Progenitor cell of endocrine pancreas (in vitro differentiated cells): ENCODE results near the gene RECK. TPM values are rescaled to one million over a fixed set of nuclear protein-coding genes. Genes with fewer than 3 reads are reported as not detected.
"Not testable (repeated sequence)": the region's sequence is repeated elsewhere in the genome, so short reads cannot be mapped to it uniquely, and the experiment has no call there.

Experiments used
- DNase-seq: peaks from one replicate; pipeline ENCODE4 v3.0.0; 2021; ENCODE audit warnings: low spot score; ENCODE audit not compliant: unreplicated experiment
- H3K27ac Mint-ChIP-seq: 2 replicates; pipeline ENCODE4 v1.8.0; 2021; ENCODE audit warnings: mild to moderate bottlenecking, moderate library complexity, mixed read lengths
- H3K27me3 Mint-ChIP-seq: 2 replicates; pipeline ENCODE4 v1.8.0; 2021; ENCODE audit warnings: mixed read lengths
- H3K36me3 Mint-ChIP-seq: 2 replicates; pipeline ENCODE4 v1.8.0; 2022; ENCODE audit warnings: mixed read lengths; ENCODE audit not compliant: insufficient read depth
- H3K4me1 Mint-ChIP-seq: 2 replicates; pipeline ENCODE4 v1.8.0; 2021; ENCODE audit warnings: low read depth, mixed read lengths
- H3K4me3 Mint-ChIP-seq: 2 replicates; pipeline ENCODE4 v1.8.0; 2021; ENCODE audit warnings: low read depth, mild to moderate bottlenecking, moderate library complexity, mixed read lengths
- H3K9me3 Mint-ChIP-seq: 2 replicates; pipeline ENCODE4 v1.8.0; 2021; ENCODE audit warnings: low read depth, mixed read lengths
- total RNA-seq: library from RNA; stranded (reverse); gene quantifications from 2 replicates; pipeline ENCODE4 v1.2.1, GENCODE V29; 2021
- TF ChIP-seq, protein P1 (sequence below): fragments of 200-600 bp; sonication (generic); IDR thresholded peaks from one replicate; pipeline ENCODE4 v1.5.0; 2021; ENCODE audit warnings: antibody characterized with exemption, mild to moderate bottlenecking; ENCODE audit not compliant: unreplicated experiment

RECK gene
- total RNA-seq, 1 donor from 2014 or later = 7.1 TPM

- H3K4me1 Mint-ChIP-seq = peaks cover 3% of the 10 kb centered on the region
- no peaks in the 10 kb centered on the region for H3K36me3 Mint-ChIP-seq
- DNase-seq = no peak
- no peak overlapping the region for H3K4me3 Mint-ChIP-seq
- H3K27me3 Mint-ChIP-seq = peaks cover 34% of the 10 kb centered on the region
- H3K9me3 Mint-ChIP-seq = peaks cover 3% of the 10 kb centered on the region
- H3K27ac Mint-ChIP-seq = no peak overlapping the region
- TF ChIP-seq, protein P1, sequence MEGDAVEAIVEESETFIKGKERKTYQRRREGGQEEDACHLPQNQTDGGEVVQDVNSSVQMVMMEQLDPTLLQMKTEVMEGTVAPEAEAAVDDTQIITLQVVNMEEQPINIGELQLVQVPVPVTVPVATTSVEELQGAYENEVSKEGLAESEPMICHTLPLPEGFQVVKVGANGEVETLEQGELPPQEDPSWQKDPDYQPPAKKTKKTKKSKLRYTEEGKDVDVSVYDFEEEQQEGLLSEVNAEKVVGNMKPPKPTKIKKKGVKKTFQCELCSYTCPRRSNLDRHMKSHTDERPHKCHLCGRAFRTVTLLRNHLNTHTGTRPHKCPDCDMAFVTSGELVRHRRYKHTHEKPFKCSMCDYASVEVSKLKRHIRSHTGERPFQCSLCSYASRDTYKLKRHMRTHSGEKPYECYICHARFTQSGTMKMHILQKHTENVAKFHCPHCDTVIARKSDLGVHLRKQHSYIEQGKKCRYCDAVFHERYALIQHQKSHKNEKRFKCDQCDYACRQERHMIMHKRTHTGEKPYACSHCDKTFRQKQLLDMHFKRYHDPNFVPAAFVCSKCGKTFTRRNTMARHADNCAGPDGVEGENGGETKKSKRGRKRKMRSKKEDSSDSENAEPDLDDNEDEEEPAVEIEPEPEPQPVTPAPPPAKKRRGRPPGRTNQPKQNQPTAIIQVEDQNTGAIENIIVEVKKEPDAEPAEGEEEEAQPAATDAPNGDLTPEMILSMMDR = no peak
Observed at GRCh38 chr9:35996358-35996970, 40.2 kb upstream of the RECK start.

- H3K9me3 Mint-ChIP-seq = not testable (repeated sequence)
Observed at GRCh38 chr9:35997016-35997415, 39.7 kb upstream of the RECK start.

GRCh38 chr9:35998333-35998732 lies 38.4 kb upstream of the RECK start:
- H3K4me3 Mint-ChIP-seq = no peak overlapping the region
- H3K36me3 Mint-ChIP-seq = no peaks in the 10 kb centered on the region
- TF ChIP-seq, protein P1 = no peak
- peaks cover 37% of the 10 kb centered on the region for H3K27me3 Mint-ChIP-seq
- peaks cover 3% of the 10 kb centered on the region for H3K4me1 Mint-ChIP-seq
- DNase-seq = no peak
- peaks cover 3% of the 10 kb centered on the region for H3K9me3 Mint-ChIP-seq
- no peak overlapping the region for H3K27ac Mint-ChIP-seq

More at GRCh38 chr9:35997016-35997415, 39.7 kb upstream of the RECK start:
- not testable (repeated sequence) for H3K4me1 Mint-ChIP-seq, H3K27ac Mint-ChIP-seq, H3K4me3 Mint-ChIP-seq, H3K36me3 Mint-ChIP-seq, DNase-seq
- peaks cover 31% of the 10 kb centered on the region for H3K27me3 Mint-ChIP-seq

- Mint-ChIP-seq H3K4me1 (no peaks in the 10 kb centered on the region), H3K27ac (no peak overlapping the region), H3K9me3 (peaks cover 6% of the 10 kb centered on the region), H3K27me3 (peaks cover 57% of the 10 kb centered on the region), H3K4me3 (no peak overlapping the region), H3K36me3 (no peaks in the 10 kb centered on the region)
- TF ChIP-seq, protein P1 = no peak
- DNase-seq = no peak
Observed at GRCh38 chr9:36005891-36006290, 30.8 kb upstream of the RECK start.

DNA sequence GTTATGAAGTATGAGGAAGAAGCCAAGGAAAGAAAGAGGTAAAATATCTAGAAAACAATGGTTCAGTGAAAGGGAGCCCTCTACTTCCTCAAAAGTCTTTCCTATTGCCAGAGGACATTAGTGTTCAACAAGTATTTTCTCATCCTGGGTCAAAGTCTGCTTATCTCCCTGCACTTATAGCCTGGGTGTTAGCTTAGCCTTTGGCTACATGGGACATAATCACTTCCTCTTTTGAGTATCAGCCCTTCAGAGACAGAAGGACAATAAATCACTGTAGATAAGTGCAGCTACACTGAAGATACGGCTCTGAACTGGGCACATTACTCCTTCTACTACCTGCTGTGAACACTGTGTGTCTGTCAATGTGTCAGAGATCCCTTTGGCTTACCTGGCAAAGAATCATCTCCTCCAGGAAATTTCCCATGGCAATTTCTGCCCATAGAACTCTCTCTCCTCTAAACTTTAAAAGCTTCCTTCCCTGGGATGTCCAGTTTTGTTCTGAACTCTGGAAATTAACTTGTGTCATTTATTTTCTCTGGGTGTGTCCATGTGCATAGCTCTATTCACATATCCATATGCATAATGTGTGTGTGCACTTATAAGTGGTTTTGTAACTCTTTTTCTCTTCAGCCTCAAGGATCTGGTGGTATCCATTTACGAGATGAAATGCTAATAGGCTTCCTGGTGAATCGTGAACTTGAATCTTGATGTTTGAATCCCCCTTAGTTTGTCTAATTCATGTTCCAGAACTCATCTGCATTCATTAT lies 30.0 kb upstream of the RECK start:
- Mint-ChIP-seq H3K36me3 (no peaks in the 10 kb centered on the region), H3K27ac (no peak overlapping the region), H3K4me1 (no peaks in the 10 kb centered on the region), H3K27me3 (peaks cover 62% of the 10 kb centered on the region), H3K4me3 (no peak overlapping the region), H3K9me3 (peaks cover 6% of the 10 kb centered on the region)
- TF ChIP-seq, protein P1 = no peak
- no peak for DNase-seq

GRCh38 chr9:36007316-36007708 lies 29.4 kb upstream of the RECK start:
- H3K4me1 Mint-ChIP-seq = no peaks in the 10 kb centered on the region
- H3K27ac Mint-ChIP-seq = no peak overlapping the region
- H3K36me3 Mint-ChIP-seq = no peaks in the 10 kb centered on the region
- peaks cover 6% of the 10 kb centered on the region for H3K9me3 Mint-ChIP-seq
- peaks cover 62% of the 10 kb centered on the region for H3K27me3 Mint-ChIP-seq
- no peak for DNase-seq
- TF ChIP-seq, protein P1 = no peak
- H3K4me3 Mint-ChIP-seq = no peak overlapping the region
